HG03045 (cell line): ENCODE results near the gene HIF1A.
"Not testable (repeated sequence)": the region's sequence is repeated elsewhere in the genome, so short reads cannot be mapped to it uniquely, and the experiment has no call there.

Experiments
- ATAC-seq: cut with Tn5 transposase; IDR thresholded peaks from one replicate; pipeline ENCODE4 v1.9.1; 2021; ENCODE audit warnings: mild to moderate bottlenecking, moderate library complexity; ENCODE audit not compliant: unreplicated experiment

The HIF1A gene

DNA sequence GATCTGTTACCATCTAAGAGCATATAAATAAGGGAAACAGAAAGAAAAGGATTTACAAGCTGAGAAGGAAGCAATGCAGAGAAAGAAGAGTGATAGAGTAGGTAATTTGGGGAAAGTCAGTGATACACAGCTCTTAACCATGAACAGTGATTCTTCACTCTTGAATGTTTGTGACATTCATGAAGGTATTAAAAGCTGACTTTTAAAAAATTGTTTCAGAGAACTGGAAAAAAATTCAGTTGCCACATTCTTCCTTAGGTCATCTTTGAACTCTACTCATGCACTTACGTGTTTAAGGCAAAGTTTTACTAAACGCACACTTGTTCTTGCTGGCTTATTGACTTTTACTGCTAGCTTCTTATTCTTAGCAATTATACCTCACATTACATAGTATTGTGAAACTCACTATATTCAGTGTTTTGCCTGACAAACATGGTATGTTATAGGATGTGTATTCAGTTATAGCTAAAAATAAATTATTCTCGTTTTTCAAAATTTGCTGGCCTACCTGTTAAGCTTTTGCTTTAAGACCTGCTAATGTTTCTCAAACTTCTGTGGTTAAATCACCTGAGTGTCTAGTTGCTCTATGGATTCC, 10.9 kb downstream of the HIF1A start:
- ATAC-seq: no peak

GRCh38 chr14:61707774-61708173, 12.5 kb downstream of the HIF1A start:
- not testable (repeated sequence) for ATAC-seq

GRCh38 chr14:61708693-61709092, 13.4 kb downstream of the HIF1A start:
- not testable (repeated sequence) for ATAC-seq

GRCh38 chr14:61710853-61711817, 15.8 kb downstream of the HIF1A start:
- no peak for ATAC-seq

DNA sequence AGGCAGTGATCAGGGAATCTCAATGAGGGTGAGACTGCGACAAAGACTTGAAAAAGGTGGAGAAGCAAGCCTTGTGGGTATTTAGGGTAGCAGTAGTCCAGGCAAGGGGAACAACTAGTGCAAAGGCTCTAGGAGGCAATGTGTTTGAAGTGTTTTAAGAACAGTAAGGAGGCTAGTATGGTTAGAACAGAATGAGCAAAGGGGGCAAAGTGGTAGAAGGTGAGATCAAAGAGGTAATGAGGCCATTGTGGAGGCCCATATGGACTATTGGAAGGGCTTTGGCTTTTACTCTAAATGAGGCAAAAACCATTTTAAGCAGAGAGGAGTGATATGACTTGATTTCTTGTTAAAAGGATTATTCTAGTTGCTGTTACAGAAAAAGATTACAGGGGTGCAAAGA, 16.8 kb downstream of the HIF1A start:
- no peak for ATAC-seq

DNA sequence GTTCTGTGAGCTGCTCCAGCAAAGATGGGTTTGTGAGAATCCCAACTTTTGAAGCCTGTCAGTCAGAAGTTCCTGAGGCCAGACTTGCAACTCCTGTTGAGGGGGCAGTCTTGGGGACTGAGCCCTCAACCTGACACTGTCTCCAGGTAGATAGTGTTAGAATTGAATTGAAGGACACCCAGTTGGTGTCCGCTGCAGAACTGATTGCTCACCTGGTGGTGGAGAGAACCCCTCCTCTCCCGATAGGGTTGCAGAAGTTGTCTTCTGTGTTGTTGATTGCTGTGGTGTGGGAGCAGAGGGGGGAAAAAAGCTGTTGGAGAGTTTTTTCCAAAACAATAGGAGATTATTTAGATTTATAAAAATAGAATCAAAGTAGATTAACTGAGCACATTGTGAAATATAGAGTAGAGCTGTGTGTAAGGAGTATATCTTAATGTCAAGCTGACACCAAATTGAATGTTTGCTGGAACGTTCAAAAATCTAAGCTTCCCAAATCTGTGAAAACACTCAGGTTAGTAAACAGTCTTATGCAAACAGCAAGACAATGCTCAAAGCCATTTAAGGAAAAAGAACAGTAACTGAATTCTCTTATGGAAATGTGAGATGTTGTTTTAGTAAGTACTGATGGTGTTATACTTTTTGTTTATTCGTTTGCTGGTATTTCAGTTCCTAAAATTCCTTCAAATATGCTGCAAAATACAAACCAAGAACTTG, 18.6 kb downstream of the HIF1A start:
- no peak for ATAC-seq

GRCh38 chr14:61716956-61717355, 21.6 kb downstream of the HIF1A start:
- ATAC-seq: no peak

GRCh38 chr14:61718039-61718438, 22.7 kb downstream of the HIF1A start:
- ATAC-seq: no peak

GRCh38 chr14:61719344-61720293, 24.3 kb downstream of the HIF1A start:
- no peak for ATAC-seq

- ATAC-seq: no peak
These were observed 25.0 kb downstream of the HIF1A start for GRCh38 chr14:61720294-61720661.

- no peak for ATAC-seq
These were observed 25.4 kb downstream of the HIF1A start for GRCh38 chr14:61720741-61721140.

GRCh38 chr14:61724133-61724532, 28.8 kb downstream of the HIF1A start:
- ATAC-seq: no peak

DNA sequence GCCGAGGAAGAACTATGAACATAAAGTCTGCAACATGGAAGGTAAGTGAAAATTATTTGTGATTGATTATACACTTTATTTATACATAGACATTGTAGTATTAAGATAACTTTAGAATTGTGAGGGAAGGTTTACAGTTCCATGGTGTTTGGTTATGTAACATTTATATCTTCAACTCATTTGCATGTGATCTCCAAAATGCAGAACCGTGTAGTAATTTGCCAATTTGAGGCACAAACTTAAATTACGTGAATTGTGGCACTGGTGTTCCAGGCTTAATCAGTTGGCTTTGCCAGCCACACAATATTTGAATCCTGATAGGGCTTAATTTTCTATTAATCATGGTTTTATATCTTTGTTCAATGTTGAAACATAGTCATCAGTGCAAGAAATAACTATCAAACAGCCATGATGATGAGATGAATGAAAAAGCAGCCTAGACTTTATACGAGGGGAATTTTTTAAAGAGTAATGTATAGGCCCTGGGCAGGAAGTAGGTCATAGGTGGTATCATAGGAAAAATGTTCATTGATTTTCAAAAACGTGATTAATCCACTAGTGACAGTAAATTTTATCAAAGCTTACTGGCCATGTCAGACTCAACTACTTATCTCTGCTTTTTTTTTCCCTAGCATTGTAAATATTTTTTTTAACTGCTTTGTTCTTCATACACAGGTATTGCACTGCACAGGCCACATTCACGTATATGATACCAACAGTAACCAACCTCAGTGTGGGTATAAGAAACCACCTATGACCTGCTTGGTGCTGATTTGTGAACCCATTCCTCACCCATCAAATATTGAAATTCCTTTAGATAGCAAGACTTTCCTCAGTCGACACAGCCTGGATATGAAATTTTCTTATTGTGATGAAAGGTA, 31.7 kb downstream of the HIF1A start:
- no peak for ATAC-seq

DNA sequence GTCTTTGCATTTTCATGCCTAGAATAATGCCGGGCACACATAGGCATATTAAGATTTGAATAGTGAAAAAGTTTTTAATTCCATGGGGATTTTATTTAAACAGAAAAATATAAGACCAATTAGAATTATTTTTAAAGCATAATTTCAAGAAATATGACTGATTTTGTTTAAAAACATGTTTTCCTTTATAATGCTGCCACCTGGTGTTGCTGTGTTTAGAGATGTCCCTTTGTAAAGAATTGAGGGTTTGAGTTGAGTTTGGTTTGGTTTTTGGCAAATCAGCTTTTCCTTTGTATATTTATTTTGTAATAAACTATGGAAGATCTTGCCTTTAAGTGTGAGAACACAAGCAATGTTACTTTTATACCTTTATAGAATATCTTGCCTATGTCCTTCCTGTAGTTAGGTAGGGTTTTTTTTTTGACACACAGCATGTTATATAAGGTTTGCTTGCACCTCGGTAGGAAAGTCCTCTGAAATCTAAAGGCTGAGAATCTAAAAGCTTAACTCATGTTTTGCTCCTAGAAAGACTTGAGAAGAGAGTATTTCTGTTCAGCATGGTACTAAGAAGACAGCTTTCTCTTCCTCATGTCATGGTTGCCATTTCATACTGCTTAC, 35.6 kb downstream of the HIF1A start:
- ATAC-seq: no peak

GRCh38 chr14:61733972-61734371, 38.7 kb downstream of the HIF1A start:
- no peak for ATAC-seq

GRCh38 chr14:61736751-61737150, 41.4 kb downstream of the HIF1A start:
- ATAC-seq: no peak

- no peak for ATAC-seq
These were observed 42.6 kb downstream of the HIF1A start for GRCh38 chr14:61737915-61738314.

DNA sequence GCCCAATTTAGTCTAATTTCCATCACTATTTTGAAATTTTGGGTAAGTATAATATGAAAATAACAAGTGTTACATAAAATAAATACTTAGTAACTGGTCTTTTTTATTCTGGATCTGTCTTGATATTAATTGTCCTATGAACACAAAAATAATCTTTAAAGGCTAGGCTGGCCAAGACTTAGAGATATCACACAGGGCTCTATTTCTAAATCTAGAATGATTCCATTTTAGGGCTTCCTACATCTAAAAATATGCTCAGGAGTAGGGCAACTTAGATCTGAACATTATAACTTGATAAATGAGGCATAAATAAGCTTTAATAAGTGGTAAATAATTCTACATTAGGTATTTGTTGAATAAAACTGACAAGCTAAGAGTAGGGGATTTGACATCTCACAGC, 43.8 kb downstream of the HIF1A start:
- ATAC-seq: no peak

DNA sequence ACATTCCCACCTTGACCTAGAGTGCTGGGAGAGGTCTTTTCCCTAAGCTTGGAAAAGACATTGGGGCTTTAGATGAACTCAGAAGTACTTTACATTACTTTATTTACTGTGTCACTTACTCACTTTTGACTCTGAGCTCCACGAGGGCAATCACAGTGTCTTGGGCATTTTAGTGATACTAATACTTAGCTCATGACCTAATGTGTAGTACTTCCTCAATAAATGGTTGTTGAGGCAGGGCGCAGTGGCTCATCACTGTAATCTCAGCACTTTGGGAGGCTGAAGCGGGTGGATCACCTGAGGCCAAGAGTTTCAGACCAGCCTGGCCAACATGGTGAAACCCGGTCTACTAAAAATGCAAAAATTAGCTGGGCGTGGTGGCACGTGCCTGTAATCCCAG, 47.1 kb downstream of the HIF1A start:
- ATAC-seq: no peak
